SK-N-SH (cell line): ENCODE measurements around the gene HINT2.

Experiments used
- JUND ChIP-seq: IDR thresholded peaks from 2 replicates; pipeline ENCODE4 v1.4.0; 2012
- RXRA ChIP-seq: IDR thresholded peaks from 2 replicates; pipeline ENCODE4 v1.4.0; 2012; ENCODE audit warnings: low read depth, mild to moderate bottlenecking, borderline replicate concordance
- TCF12 ChIP-seq: IDR thresholded peaks from 2 replicates; pipeline ENCODE4 v1.4.0; 2012
- TF ChIP-seq, protein P1 (sequence below): IDR thresholded peaks from 2 replicates; pipeline ENCODE4 v1.4.0; 2012; ENCODE audit warnings: low read depth, borderline replicate concordance
- TF ChIP-seq, protein P2 (sequence below): fragments of 200-600 bp; sonication (generic); IDR thresholded peaks from 2 replicates; pipeline ENCODE4 v1.6.1; 2017; ENCODE audit warnings: antibody characterized with exemption, mild to moderate bottlenecking, moderate library complexity

DNA sequence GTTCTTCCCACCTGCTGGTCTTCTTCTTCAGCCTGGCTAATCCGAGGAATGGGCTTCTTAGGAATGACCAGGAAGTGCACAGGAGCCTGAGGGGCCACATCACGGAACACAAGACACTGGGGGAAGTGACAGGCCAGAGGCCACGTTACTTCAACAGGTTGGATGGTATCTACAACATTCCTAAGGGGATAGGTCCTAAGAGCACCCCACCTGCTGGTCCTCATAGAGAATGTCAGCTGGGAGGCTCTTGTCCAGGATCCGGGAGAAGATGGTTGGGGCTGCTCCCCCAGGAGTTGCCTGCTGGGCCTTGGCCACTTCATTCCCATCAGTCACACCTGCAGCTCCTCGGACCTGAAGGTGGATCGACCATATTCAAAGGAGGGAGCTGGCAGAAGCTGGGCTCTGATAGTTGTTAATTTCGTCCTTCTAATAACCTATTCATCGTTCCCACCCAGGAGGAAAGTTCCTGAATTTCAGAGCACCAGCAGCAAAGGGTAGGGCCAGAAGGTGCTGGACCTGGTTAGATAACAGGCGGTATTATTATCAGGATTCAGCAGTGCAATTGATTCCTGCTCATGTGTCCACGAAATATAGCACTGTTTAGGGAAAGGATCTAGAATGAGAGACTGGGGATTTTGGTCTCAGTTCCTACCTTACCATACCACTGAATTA lies 1.3 kb downstream of the HINT2 start:
- TF ChIP-seq, protein P1, sequence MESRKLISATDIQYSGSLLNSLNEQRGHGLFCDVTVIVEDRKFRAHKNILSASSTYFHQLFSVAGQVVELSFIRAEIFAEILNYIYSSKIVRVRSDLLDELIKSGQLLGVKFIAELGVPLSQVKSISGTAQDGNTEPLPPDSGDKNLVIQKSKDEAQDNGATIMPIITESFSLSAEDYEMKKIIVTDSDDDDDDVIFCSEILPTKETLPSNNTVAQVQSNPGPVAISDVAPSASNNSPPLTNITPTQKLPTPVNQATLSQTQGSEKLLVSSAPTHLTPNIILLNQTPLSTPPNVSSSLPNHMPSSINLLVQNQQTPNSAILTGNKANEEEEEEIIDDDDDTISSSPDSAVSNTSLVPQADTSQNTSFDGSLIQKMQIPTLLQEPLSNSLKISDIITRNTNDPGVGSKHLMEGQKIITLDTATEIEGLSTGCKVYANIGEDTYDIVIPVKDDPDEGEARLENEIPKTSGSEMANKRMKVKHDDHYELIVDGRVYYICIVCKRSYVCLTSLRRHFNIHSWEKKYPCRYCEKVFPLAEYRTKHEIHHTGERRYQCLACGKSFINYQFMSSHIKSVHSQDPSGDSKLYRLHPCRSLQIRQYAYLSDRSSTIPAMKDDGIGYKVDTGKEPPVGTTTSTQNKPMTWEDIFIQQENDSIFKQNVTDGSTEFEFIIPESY, result no peak
- TF ChIP-seq, protein P2, sequence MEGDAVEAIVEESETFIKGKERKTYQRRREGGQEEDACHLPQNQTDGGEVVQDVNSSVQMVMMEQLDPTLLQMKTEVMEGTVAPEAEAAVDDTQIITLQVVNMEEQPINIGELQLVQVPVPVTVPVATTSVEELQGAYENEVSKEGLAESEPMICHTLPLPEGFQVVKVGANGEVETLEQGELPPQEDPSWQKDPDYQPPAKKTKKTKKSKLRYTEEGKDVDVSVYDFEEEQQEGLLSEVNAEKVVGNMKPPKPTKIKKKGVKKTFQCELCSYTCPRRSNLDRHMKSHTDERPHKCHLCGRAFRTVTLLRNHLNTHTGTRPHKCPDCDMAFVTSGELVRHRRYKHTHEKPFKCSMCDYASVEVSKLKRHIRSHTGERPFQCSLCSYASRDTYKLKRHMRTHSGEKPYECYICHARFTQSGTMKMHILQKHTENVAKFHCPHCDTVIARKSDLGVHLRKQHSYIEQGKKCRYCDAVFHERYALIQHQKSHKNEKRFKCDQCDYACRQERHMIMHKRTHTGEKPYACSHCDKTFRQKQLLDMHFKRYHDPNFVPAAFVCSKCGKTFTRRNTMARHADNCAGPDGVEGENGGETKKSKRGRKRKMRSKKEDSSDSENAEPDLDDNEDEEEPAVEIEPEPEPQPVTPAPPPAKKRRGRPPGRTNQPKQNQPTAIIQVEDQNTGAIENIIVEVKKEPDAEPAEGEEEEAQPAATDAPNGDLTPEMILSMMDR, result peak; percentile 44
- no peak for TF ChIP-seq TCF12
- TF ChIP-seq RXRA, result no peak
- TF ChIP-seq JUND, result no peak
